Urinary bladder (tissue), 4 donors: Measurements from ENCODE around the gene LRRK1. TPM values are rescaled to one million over a fixed set of nuclear protein-coding genes. Genes with fewer than 3 reads are reported as not detected.
A peak's percentile ranks its signal among the peaks of the same experiment; 100 is the strongest.

Source experiments
- DNase-seq: peaks from one replicate; pipeline ENCODE4 v3.0.0-alpha.2; 2015; ENCODE audit errors: extremely low spot score
- H3K27ac ChIP-seq: one replicate; pipeline ENCODE4 v1.5.1; 2013; ENCODE audit warnings: low read depth, mild to moderate bottlenecking, moderate library complexity
- H3K36me3 ChIP-seq: one replicate; pipeline ENCODE4 v1.6.1; 2013; ENCODE audit warnings: mild to moderate bottlenecking, moderate library complexity; ENCODE audit not compliant: insufficient read depth
- H3K4me1 ChIP-seq: one replicate; pipeline ENCODE4 v1.6.1; 2013; ENCODE audit warnings: mild to moderate bottlenecking, moderate library complexity; ENCODE audit not compliant: insufficient read depth
- H3K4me3 ChIP-seq: one replicate; pipeline ENCODE4 v1.5.1; 2013; ENCODE audit warnings: low read depth, low read length
- WGBS: extraction: QIAGEN DNeasy Blood & Tissue Kit; methylation state at CpG from one replicate; pipeline ENCODE4 v1.1.7; 2013; 5-methylcytosine and 5-hydroxymethylcytosine counted together
- polyA plus RNA-seq: library from polyadenylated mRNA; stranded (reverse); fragments of 200-250 nt; gene quantifications from one replicate; pipeline ENCODE4 v1.2.3, GENCODE V29; 2013
- total RNA-seq: library from RNA; depleted of rRNA; stranded (reverse); fragments of >200 nt; gene quantifications from one replicate; pipeline ENCODE4 v1.2.3, GENCODE V29; 2014
- donor health status: healthy with polysubstance abuse.
- donor health status: healthy.

LRRK1 gene
- total RNA-seq: 9.9 TPM
- polyA plus RNA-seq: 12.3 TPM

DNA sequence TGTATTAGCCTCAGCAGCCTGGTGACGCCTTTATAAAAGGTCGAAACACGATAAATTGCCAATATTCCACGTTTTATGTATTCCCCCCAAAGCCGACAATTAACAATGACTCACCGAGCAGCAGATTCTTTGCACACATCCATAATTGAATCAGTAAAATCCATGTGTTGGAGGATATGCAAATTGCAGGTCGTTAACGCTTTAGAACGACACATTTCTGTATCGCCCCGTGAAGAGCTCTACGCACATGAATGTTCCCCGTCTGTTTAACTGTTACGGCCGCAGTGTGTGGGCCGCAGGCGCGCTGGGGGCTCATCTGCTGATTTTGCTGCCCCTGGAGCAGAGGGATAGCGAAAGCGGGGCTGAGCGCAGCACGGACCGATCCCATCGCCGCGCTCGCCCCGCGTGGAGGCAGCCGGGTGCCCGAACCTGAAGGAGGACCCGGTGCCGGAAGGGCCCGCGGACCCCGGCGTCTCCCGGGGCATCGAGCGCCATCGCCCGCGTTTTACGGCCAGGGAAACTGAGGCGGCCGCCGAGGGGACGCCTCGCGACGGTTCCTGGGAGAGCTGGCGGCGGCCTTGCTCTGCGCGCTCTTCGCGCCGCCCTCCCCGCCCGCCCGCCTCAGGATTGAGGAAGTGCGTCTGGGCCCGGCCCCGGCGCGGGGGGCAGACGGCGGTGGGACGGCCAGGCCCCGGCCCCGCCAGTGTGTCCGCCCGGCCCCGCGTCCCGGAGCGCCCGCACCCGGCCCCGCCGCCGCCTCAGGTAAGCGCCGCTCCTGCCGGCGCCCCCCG, at the start of gene LRRK1:
Gene LRRK1 (plus strand): TSS at position 668 of the 791 bp plus-strand sequence. CDS start 5,276 bp downstream, outside the sequence.
- WGBS: 2% methylated on average over 87 of the region's 87 CpGs
- Histone ChIP-seq H3K27ac (peak within 1 kb of the TSS; percentile 64), H3K4me1 (no peaks in the 10 kb centered on the region), H3K4me3 (peak within 1 kb of the TSS; percentile 85), H3K36me3 (no peaks in the 10 kb centered on the region)
- DNase-seq: no peak

DNA sequence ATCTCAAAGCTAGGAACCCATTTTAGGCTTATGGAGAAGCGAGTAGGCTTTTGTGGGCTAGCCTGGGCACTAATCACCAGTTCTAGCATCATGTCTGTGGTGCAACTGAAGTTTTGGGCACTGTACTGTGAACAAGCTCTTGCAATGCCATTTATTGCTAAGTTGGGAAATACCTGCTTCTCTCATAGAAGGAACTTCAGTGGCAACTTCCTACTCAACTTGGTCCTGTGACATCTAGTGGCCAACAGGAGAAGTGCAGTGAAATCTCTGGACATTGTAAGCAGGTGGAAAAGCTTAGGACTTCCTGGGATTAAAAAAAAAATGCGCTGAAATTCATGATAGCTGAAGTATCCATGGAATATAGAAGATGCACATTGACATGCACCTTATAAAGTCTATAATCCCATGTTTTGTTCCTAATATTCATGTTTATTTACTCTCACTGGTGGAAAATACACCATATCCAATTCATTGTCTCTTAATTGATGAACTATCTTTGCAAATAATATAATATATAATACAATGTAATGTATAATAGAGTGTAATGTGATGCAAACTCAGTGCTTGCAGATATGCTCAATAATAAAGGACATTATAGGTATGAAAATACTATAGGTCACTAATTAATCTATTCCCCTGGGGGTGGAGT, 46.0 kb upstream of the LRRK1 start:
- Histone ChIP-seq H3K4me3 (no peak overlapping the region), H3K27ac (no peak overlapping the region), H3K4me1 (no peaks in the 10 kb centered on the region), H3K36me3 (no peaks in the 10 kb centered on the region)
- DNase-seq: peak; percentile 63
- 45% methylated on average over 2 of the region's 2 CpGs for WGBS

- no peak for DNase-seq
- H3K27ac ChIP-seq: no peak overlapping the region
- H3K36me3 ChIP-seq: no peaks in the 10 kb centered on the region
- 99% methylated on average over 2 of the region's 2 CpGs for WGBS
- H3K4me3 ChIP-seq: no peak overlapping the region
- no peaks in the 10 kb centered on the region for H3K4me1 ChIP-seq
These were observed 43.7 kb upstream of the LRRK1 start for GRCh38 chr15:100875495-100875894.

DNA sequence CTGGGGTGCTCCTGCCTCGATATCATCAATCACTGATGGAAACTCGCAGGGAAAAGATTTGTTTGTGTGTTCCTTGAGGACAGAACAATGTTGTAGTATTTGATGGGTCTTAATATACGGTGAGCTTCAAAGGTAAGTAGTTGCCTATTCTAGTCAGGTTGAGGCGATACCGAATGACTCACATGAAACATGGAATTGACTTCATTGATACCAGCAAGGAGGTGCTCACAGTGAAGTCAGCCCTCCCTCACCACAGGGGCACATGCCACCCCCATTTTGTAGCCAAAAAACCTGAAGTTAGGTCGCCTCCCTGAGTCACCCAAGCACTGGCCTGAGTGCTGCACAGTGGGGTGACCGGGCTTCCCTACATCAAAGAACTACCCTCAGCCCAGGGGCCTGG, 43.2 kb upstream of the LRRK1 start:
- Histone ChIP-seq H3K4me3 (no peak overlapping the region), H3K36me3 (no peaks in the 10 kb centered on the region), H3K27ac (no peak overlapping the region), H3K4me1 (no peaks in the 10 kb centered on the region)
- WGBS: 94% methylated on average over 7 of the region's 7 CpGs
- no peak for DNase-seq

DNA sequence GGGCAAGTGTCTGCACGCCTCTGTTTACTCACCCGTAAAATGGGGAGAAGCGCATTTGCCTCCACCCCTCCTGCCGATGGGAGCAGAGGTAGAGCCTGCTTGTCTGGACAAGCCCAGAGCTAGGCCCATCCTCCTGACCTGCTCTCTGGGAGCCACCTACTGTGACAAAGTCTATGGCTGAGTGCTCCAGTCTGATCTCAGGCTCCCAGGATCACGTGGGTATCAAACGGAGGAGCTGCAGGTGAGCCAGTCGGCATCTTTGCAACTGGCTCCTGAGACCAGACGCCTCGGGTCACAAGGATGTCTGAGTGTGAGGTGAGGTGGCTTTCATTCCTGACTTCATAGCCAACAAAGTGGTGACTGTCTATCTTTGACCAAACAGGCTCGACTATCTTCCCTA, 41.6 kb upstream of the LRRK1 start:
- 93% methylated on average over 10 of the region's 10 CpGs for WGBS
- Histone ChIP-seq H3K4me1 (no peaks in the 10 kb centered on the region), H3K36me3 (no peaks in the 10 kb centered on the region), H3K4me3 (no peak overlapping the region), H3K27ac (no peak overlapping the region)
- DNase-seq: no peak

- no peaks in the 10 kb centered on the region for H3K4me1 ChIP-seq
- DNase-seq: no peak
- no peak overlapping the region for H3K27ac ChIP-seq
- no peaks in the 10 kb centered on the region for H3K36me3 ChIP-seq
- no peak overlapping the region for H3K4me3 ChIP-seq
- WGBS: 85% methylated on average over 11 of the region's 11 CpGs
These were observed 41.0 kb upstream of the LRRK1 start for GRCh38 chr15:100878130-100878529.

GRCh38 chr15:100878648-100879047, 40.5 kb upstream of the LRRK1 start:
- no peak for DNase-seq
- 57% methylated on average over 12 of the region's 12 CpGs for WGBS
- H3K4me1 ChIP-seq: no peaks in the 10 kb centered on the region
- H3K4me3 ChIP-seq: peak overlapping the region; percentile 69
- no peaks in the 10 kb centered on the region for H3K36me3 ChIP-seq
- H3K27ac ChIP-seq: no peak overlapping the region

GRCh38 chr15:100879061-100879463, 40.1 kb upstream of the LRRK1 start:
- no peak for DNase-seq
- Histone ChIP-seq H3K4me3 (peak overlapping the region; percentile 69), H3K4me1 (no peaks in the 10 kb centered on the region), H3K27ac (no peak overlapping the region), H3K36me3 (no peaks in the 10 kb centered on the region)
- WGBS: 5% methylated on average over 62 of the region's 62 CpGs

DNA sequence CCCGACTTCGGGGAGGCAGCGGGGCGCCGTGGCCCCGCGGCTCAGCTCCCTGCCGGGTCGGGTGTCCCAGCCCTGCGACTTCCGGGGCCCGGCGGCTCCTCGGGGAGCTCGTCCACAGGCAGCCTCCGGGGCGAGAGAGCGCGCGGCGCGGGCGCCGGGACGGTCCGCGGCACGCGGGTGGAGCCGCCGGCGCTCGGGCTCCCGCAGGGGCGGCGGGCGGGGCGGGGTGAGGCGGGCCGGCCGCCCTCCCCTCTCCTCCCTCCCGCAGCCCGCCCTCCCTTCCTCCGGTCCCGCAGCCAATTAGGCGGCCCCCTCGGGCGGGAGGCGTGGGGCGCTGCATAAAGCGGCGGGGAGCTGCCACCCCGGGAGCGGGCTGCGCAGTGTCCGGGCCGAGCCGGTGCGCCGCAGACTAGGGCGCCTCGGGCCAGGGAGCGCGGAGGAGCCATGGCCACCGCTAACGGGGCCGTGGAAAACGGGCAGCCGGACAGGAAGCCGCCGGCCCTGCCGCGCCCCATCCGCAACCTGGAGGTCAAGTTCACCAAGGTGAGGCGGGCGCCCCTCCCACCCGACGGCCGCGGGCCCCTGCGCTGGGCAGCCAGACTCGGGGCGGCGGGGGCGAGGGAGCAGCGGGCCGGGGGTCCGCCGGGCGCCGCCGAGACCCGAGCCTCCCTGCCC, 39.6 kb upstream of the LRRK1 start, which contains the start of gene ALDH1A3:
Gene ALDH1A3 (plus strand): TSS at position 368 of the 675 bp plus-strand sequence. CDS start 77 bp downstream, at position 445.
- H3K27ac ChIP-seq: no peak within 1 kb of the TSS
- DNase-seq: no peak
- no peaks in the 10 kb centered on the region for H3K36me3 ChIP-seq
- no peaks in the 10 kb centered on the region for H3K4me1 ChIP-seq
- H3K4me3 ChIP-seq: peak within 1 kb of the TSS; percentile 69
- WGBS: under 1% methylated on average over 90 of the region's 93 CpGs

- no peaks in the 10 kb centered on the region for H3K4me1 ChIP-seq
- no peak overlapping the region for H3K27ac ChIP-seq
- no peaks in the 10 kb centered on the region for H3K36me3 ChIP-seq
- WGBS: 12% methylated on average over 80 of the region's 80 CpGs
- peak overlapping the region; percentile 69 for H3K4me3 ChIP-seq
- no peak for DNase-seq
These were observed 38.8 kb upstream of the LRRK1 start for GRCh38 chr15:100880139-100880896.

- H3K4me1 ChIP-seq: no peaks in the 10 kb centered on the region
- H3K27ac ChIP-seq: no peak overlapping the region
- H3K36me3 ChIP-seq: no peaks in the 10 kb centered on the region
- peak overlapping the region; percentile 69 for H3K4me3 ChIP-seq
- 84% methylated on average over 10 of the region's 10 CpGs for WGBS
- DNase-seq: no peak
These were observed 38.3 kb upstream of the LRRK1 start for GRCh38 chr15:100880897-100881242.

- no peaks in the 10 kb centered on the region for H3K4me1 ChIP-seq
- no peak for DNase-seq
- H3K4me3 ChIP-seq: no peak overlapping the region
- no peaks in the 10 kb centered on the region for H3K36me3 ChIP-seq
- WGBS: 94% methylated on average over 14 of the region's 14 CpGs
- H3K27ac ChIP-seq: no peak overlapping the region
These were observed 37.4 kb upstream of the LRRK1 start for GRCh38 chr15:100881573-100882336.

GRCh38 chr15:100885116-100885515, 34.0 kb upstream of the LRRK1 start:
- no peaks in the 10 kb centered on the region for H3K4me1 ChIP-seq
- DNase-seq: no peak
- no peaks in the 10 kb centered on the region for H3K36me3 ChIP-seq
- no peak overlapping the region for H3K4me3 ChIP-seq
- 67% methylated on average over 8 of the region's 8 CpGs for WGBS
- H3K27ac ChIP-seq: no peak overlapping the region
